GM19395 (cell line): ENCODE measurements around the gene PCDHA8.
"Not testable (repeated sequence)": the region's sequence is repeated elsewhere in the genome, so short reads cannot be mapped to it uniquely, and the experiment has no call there.

Source experiments
- ATAC-seq: cut with Tn5 transposase; IDR thresholded peaks from one replicate; pipeline ENCODE4 v1.9.1; 2021; ENCODE audit warnings: mild to moderate bottlenecking, moderate library complexity; ENCODE audit not compliant: unreplicated experiment

Gene PCDHA8

DNA sequence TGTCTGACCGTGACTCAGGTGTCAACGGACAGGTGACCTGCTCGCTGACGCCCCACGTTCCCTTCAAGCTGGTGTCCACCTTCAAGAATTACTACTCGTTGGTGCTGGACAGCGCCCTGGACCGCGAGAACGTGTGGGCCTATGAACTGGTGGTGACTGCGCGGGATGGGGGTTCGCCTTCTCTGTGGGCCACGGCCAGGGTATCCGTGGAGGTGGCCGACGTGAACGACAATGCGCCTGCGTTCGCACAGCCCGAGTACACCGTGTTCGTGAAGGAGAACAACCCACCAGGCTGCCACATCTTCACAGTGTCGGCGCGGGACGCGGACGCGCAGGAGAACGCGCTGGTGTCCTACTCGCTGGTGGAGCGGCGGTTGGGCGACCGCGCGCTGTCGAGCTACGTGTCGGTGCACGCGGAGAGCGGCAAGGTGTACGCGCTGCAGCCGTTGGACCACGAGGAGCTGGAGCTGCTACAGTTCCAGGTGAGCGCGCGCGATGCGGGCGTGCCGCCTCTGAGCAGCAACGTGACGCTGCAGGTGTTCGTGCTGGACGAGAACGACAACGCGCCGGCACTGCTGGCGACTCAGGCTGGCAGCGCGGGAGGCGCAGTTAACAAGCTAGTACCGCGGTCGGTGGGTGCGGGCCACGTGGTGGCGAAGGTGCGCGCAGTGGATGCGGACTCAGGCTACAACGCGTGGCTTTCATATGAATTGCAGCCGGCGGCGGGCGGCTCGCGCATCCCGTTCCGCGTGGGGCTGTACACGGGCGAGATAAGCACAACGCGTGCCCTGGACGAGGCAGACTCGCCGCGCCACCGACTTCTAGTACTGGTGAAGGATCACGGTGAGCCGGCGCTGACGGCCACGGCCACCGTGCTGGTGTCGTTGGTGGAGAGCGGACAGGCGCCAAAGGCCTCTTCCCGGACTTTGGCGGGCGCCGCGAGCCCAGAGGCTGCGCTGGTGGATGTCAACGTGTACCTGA is 29.5 kb downstream of the PCDHA8 start:
- no peak for ATAC-seq

DNA sequence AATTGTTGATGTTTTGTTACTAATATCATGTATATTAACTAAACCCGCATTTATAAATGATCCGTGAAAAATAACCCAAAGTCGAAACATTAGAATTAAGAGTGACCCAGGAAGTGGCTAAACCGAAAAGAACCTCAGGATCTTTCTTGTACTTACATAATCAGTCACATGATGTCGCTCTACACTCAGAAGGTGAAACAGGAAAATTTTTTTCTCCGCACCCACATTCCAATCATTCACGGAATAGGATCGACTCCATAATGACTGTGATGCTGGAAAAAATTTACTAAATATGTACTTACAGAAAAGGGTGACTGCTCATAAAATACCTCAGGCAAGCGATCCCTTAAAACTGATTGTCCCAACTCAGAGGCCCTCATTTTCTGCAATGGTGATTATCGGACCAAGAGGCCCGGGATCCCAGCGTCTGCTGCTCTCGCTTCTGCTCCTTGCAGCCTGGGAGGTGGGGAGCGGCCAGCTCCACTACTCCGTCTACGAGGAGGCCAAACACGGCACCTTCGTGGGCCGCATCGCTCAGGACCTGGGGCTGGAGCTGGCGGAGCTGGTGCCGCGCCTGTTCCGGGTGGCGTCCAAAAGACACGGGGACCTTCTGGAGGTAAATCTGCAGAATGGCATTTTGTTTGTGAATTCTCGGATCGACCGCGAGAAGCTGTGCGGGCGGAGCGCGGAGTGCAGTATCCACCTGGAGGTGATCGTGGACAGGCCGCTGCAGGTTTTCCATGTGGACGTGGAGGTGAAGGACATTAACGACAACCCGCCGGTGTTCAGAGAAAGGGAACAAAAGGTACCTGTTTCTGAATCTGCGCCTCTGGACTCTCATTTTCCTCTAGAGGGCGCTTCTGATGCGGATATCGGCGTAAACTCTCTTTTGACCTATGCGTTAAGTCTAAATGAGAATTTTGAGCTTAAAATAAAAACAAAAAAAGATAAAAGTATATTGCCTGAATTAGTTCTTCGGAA is 34.4 kb downstream of the PCDHA8 start, which contains the start of gene PCDHA12:
Gene PCDHA12 (plus strand): TSS at position 224 of the 981 bp plus-strand sequence. CDS start 165 bp downstream, at position 389.
- ATAC-seq: no peak

DNA sequence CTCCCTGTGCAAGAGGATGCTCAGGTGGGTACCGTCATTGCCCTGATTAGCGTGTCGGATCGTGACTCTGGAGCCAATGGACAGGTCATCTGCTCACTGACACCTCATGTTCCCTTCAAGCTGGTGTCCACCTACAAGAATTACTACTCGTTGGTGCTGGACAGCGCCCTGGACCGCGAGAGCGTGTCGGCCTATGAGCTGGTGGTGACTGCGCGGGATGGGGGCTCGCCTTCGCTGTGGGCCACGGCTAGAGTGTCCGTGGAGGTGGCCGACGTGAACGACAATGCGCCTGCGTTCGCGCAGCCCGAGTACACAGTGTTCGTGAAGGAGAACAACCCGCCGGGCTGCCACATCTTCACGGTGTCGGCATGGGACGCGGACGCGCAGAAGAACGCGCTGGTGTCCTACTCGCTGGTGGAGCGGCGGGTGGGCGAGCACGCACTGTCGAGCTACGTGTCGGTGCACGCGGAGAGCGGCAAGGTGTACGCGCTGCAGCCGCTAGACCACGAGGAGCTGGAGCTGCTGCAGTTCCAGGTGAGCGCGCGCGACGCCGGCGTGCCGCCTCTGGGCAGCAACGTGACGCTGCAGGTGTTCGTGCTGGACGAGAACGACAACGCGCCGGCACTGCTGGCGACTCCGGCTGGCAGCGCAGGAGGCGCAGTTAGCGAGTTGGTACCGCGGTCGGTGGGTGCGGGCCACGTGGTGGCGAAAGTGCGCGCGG is 35.7 kb downstream of the PCDHA8 start:
- not testable (repeated sequence) for ATAC-seq

DNA sequence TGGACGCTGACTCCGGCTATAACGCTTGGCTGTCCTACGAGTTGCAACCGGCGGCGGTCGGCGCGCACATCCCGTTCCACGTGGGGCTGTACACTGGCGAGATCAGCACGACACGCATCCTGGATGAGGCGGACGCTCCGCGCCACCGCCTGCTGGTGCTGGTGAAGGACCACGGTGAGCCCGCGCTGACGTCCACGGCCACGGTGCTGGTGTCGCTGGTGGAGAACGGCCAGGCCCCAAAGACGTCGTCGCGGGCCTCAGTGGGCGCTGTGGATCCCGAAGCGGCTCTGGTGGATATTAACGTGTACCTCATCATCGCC is 36.2 kb downstream of the PCDHA8 start:
- no peak for ATAC-seq

DNA sequence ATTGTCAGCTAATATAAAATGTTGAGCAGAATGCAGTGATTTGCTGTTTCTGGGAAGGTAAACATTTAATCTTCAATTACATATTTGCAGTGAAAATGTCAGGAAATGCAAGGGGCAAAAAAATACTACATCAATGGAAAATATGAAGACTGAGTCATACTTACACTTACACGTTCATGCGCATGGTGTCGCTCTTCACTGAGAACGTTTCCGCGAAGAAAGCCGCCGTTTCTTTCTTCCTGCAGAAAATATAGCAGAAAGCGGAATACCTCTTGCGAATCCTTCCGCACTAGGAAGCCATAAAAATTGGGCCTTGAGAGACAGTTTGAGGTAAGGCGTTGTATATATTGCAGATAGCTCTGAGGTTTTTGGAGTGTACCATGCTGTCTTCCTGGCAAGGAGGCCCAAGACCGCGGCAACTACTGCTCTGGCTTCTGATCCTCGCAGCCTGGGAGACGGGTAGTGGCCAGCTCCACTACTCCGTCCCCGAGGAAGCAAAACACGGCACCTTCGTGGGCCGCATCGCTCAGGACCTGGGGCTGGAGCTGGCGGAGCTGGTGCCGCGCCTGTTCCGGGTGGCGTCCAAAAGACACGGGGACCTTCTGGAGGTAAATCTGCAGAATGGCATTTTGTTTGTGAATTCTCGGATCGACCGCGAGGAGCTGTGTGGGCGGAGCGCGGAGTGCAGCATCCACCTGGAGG is 41.1 kb downstream of the PCDHA8 start, which contains the start of gene PCDHA13:
Gene PCDHA13 (plus strand): TSS at position 236 of the 702 bp plus-strand sequence. CDS start 145 bp downstream, at position 381.
- ATAC-seq: no peak

DNA sequence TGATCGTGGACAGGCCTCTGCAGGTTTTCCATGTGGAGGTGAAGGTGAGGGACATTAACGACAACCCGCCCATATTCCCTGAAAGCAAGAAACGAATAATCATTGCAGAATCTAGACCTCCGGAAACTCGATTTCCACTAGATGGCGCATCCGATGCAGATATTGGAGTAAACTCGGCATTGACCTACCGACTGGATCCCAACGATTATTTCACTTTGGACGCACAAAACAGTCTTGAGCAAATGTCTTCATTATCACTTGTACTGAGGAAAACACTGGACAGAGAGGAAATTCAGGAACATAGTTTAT is 41.6 kb downstream of the PCDHA8 start:
- no peak for ATAC-seq

DNA sequence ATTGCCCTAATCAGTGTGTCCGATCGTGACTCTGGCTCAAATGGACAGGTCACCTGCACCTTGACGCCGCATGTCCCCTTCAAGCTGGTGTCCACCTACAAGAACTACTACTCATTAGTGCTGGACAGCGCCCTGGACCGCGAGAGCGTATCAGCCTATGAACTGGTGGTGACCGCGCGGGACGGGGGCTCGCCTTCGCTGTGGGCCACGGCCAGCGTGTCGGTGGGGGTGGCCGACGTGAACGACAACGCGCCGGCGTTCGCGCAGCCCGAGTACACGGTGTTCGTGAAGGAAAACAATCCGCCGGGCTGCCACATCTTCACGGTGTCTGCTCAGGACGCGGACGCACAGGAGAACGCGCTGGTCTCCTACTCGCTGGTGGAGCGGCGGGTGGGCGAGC is 42.4 kb downstream of the PCDHA8 start:
- no peak for ATAC-seq

DNA sequence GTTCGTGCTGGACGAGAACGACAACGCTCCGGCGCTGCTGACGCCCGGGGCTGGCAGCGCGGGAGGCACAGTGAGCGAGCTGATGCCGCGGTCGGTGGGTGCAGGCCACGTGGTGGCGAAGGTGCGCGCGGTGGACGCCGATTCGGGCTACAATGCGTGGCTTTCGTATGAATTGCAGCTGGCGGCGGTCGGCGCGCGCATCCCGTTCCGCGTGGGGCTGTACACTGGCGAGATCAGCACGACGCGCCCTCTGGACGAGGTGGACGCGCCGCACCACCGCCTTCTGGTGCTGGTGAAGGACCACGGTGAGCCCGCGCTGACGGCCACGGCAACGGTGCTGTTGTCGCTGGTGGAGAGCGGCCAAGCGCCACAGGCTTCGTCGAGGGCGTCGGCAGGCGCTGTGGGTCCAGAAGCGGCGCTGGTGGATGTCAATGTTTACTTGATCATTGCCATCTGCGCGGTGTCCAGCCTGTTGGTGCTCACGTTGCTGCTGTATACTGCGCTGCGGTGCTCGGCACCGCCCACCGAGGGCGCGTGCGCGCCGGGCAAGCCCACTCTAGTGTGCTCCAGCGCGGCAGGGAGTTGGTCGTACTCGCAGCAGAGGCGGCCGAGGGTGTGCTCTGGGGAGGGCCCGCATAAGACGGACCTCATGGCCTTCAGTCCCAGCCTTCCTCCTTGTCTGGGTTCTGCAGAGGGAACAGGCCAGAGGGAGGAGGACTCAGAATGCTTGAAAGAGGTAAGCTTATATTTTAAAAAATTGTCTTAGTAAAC is 43.1 kb downstream of the PCDHA8 start:
- no peak for ATAC-seq
